H1 (cell line): ENCODE results near the gene HS6ST3. TPM values are rescaled to one million over a fixed set of nuclear protein-coding genes. Genes with fewer than 3 reads are reported as not detected.

Source experiments
- CTBP2 ChIP-seq: IDR thresholded peaks from 2 replicates; pipeline ENCODE4 v1.7.0; 2011; ENCODE audit warnings: borderline replicate concordance, mild to moderate bottlenecking, moderate library complexity, mixed read lengths, low read length; ENCODE audit not compliant: insufficient read depth, insufficient read length
- HDAC6 ChIP-seq: IDR thresholded peaks from one replicate; pipeline ENCODE4 v1.7.1; 2012; ENCODE audit warnings: low read depth, mild to moderate bottlenecking, inconsistent platforms, low read length, moderate library complexity
- polyA plus RNA-seq, 7 experiments: library from polyadenylated mRNA; depleted of rRNA in 3 of 7; stranded (reverse) in 5 of 7; unstranded in 2 of 7; fragments of >200 nt in 5 of 7; fragments of 200-250 nt in 2 of 7; gene quantifications; 1 replicate in 5 of 7; 2 replicates in 1 of 7; 4 replicates in 1 of 7; pipeline versions ENCODE4 v1.2.1 to v1.2.3, GENCODE V29; 2011 to 2013; ENCODE audit warnings: missing spikeins in 2 of 7, mixed read lengths in 2 of 7
- total RNA-seq: library from RNA; stranded (reverse); fragmentation: NEBNext Ultra II Directional; extraction: Animal tissue kit (Norgen Biotek cat#: 25700); gene quantifications from 2 replicates; pipeline ENCODE4 v1.2.1, GENCODE V29; 2021
- TF ChIP-seq, protein P1 (sequence below): fragments of 300-600 bp; sonication (generic); IDR thresholded peaks from 2 replicates; pipeline ENCODE4 v1.7.1; 2012; ENCODE audit warnings: low read length, moderate library complexity, mild to moderate bottlenecking, inconsistent platforms; ENCODE audit not compliant: insufficient replicate concordance

HS6ST3 gene
- total and polyA plus RNA-seq, 2 of the 8 experiments (the other 6 are each of a cell fraction or from before 2014, with no cell fraction given), result 0.45 to 1.2 TPM

DNA sequence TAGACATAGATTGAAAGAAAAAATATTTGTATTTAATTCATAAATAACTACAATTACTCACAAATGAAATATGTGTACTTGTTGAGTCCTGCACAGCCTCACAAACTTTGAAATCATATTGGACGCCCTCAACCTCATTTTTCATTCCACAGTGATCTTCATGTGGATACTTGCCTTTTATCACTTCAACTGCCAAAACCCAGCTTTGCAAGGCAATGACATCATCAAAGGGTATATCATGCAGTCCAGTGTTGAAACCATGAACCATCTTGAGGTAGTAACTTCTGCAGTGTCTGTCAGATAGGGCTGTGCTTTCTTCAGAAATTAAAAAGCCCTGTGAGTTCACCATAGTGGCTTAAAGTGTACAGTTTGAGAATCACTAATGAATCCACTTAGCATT is 82.2 kb downstream of the HS6ST3 start (continued):
- TF ChIP-seq, protein P1, sequence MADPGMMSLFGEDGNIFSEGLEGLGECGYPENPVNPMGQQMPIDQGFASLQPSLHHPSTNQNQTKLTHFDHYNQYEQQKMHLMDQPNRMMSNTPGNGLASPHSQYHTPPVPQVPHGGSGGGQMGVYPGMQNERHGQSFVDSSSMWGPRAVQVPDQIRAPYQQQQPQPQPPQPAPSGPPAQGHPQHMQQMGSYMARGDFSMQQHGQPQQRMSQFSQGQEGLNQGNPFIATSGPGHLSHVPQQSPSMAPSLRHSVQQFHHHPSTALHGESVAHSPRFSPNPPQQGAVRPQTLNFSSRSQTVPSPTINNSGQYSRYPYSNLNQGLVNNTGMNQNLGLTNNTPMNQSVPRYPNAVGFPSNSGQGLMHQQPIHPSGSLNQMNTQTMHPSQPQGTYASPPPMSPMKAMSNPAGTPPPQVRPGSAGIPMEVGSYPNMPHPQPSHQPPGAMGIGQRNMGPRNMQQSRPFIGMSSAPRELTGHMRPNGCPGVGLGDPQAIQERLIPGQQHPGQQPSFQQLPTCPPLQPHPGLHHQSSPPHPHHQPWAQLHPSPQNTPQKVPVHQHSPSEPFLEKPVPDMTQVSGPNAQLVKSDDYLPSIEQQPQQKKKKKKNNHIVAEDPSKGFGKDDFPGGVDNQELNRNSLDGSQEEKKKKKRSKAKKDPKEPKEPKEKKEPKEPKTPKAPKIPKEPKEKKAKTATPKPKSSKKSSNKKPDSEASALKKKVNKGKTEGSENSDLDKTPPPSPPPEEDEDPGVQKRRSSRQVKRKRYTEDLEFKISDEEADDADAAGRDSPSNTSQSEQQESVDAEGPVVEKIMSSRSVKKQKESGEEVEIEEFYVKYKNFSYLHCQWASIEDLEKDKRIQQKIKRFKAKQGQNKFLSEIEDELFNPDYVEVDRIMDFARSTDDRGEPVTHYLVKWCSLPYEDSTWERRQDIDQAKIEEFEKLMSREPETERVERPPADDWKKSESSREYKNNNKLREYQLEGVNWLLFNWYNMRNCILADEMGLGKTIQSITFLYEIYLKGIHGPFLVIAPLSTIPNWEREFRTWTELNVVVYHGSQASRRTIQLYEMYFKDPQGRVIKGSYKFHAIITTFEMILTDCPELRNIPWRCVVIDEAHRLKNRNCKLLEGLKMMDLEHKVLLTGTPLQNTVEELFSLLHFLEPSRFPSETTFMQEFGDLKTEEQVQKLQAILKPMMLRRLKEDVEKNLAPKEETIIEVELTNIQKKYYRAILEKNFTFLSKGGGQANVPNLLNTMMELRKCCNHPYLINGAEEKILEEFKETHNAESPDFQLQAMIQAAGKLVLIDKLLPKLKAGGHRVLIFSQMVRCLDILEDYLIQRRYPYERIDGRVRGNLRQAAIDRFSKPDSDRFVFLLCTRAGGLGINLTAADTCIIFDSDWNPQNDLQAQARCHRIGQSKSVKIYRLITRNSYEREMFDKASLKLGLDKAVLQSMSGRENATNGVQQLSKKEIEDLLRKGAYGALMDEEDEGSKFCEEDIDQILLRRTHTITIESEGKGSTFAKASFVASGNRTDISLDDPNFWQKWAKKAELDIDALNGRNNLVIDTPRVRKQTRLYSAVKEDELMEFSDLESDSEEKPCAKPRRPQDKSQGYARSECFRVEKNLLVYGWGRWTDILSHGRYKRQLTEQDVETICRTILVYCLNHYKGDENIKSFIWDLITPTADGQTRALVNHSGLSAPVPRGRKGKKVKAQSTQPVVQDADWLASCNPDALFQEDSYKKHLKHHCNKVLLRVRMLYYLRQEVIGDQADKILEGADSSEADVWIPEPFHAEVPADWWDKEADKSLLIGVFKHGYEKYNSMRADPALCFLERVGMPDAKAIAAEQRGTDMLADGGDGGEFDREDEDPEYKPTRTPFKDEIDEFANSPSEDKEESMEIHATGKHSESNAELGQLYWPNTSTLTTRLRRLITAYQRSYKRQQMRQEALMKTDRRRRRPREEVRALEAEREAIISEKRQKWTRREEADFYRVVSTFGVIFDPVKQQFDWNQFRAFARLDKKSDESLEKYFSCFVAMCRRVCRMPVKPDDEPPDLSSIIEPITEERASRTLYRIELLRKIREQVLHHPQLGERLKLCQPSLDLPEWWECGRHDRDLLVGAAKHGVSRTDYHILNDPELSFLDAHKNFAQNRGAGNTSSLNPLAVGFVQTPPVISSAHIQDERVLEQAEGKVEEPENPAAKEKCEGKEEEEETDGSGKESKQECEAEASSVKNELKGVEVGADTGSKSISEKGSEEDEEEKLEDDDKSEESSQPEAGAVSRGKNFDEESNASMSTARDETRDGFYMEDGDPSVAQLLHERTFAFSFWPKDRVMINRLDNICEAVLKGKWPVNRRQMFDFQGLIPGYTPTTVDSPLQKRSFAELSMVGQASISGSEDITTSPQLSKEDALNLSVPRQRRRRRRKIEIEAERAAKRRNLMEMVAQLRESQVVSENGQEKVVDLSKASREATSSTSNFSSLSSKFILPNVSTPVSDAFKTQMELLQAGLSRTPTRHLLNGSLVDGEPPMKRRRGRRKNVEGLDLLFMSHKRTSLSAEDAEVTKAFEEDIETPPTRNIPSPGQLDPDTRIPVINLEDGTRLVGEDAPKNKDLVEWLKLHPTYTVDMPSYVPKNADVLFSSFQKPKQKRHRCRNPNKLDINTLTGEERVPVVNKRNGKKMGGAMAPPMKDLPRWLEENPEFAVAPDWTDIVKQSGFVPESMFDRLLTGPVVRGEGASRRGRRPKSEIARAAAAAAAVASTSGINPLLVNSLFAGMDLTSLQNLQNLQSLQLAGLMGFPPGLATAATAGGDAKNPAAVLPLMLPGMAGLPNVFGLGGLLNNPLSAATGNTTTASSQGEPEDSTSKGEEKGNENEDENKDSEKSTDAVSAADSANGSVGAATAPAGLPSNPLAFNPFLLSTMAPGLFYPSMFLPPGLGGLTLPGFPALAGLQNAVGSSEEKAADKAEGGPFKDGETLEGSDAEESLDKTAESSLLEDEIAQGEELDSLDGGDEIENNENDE, result no peak
- TF ChIP-seq HDAC6 (no peak), CTBP2 (no peak)
